A673 (cell line): Measurements from ENCODE around the gene SELENOK. TPM values are rescaled to one million over a fixed set of nuclear protein-coding genes. Genes with fewer than 3 reads are reported as not detected.

Source experiments
- BruUV-seq: library from RNA; stranded (reverse); fragments of 400-500 nt; replicated peaks from 2 replicates; lab custom pipeline; 2021; lab: Mats Ljungman, UMichigan
- CTCF ChIA-PET: fragments of 300-600 bp; sonication (Branson Sonifier 250); formaldehyde crosslinking; loops from one replicate; lab custom pipeline; 2022; ENCODE audit warnings: antibody characterized with exemption; lab: Charles Lee
- POLR2A ChIA-PET: fragments of 300-600 bp; sonication (Branson Sonifier 250); formaldehyde crosslinking; loops from one replicate; lab custom pipeline; 2022; ENCODE audit warnings: antibody characterized with exemption; ENCODE audit not compliant: low non-redundant PET; lab: Charles Lee
- DNase-seq: peaks from one replicate; pipeline ENCODE4 v3.0.0-alpha.2; 2015; ENCODE audit warnings: low spot score
- H3K27ac ChIP-seq: fragments of 200-600 bp; sonication (generic); 2 replicates; pipeline ENCODE4 v1.5.1; 2016; ENCODE audit warnings: mixed run types, low read depth, mild to moderate bottlenecking, mixed read lengths, antibody characterized with exemption, low read length; ENCODE audit not compliant: poor library complexity, severe bottlenecking
- H3K27me3 ChIP-seq: fragments of 200-600 bp; sonication (generic); replicated peaks from 2 replicates; pipeline ENCODE4 v1.6.1; 2017; ENCODE audit warnings: mixed run types, low read depth, mild to moderate bottlenecking, mixed read lengths, antibody characterized with exemption, low read length; ENCODE audit not compliant: insufficient read depth, poor library complexity
- H3K36me3 ChIP-seq: fragments of 200-600 bp; sonication (generic); 2 replicates; pipeline ENCODE4 v1.6.1; 2016; ENCODE audit warnings: mixed run types, mild to moderate bottlenecking, mixed read lengths, antibody characterized with exemption, low read length; ENCODE audit not compliant: insufficient read depth, poor library complexity, severe bottlenecking
- H3K4me1 ChIP-seq: fragments of 200-600 bp; sonication (generic); 2 replicates; pipeline ENCODE4 v1.6.1; 2017; ENCODE audit warnings: mixed run types, mild to moderate bottlenecking, mixed read lengths, antibody characterized with exemption, low read length; ENCODE audit not compliant: insufficient read depth, poor library complexity, severe bottlenecking
- H3K4me3 ChIP-seq: fragments of 200-600 bp; sonication (generic); 2 replicates; pipeline ENCODE4 v1.5.1; 2016; ENCODE audit warnings: low read depth, mixed run types, mild to moderate bottlenecking, mixed read lengths, low read length; ENCODE audit not compliant: poor library complexity, severe bottlenecking
- H3K9me3 ChIP-seq: fragments of 200-600 bp; sonication (generic); 2 replicates; pipeline ENCODE4 v1.6.1; 2016; ENCODE audit warnings: mixed run types, low read depth, mild to moderate bottlenecking, mixed read lengths, antibody characterized with exemption, low read length; ENCODE audit not compliant: poor library complexity, severe bottlenecking
- EZH2 ChIP-seq: fragments of 200-600 bp; sonication (generic); IDR thresholded peaks from 2 replicates; pipeline ENCODE4 v1.6.1; 2017; ENCODE audit warnings: borderline replicate concordance, low read depth, mild to moderate bottlenecking, mixed read lengths, antibody characterized with exemption, low read length; ENCODE audit not compliant: poor library complexity, severe bottlenecking
- intact Hi-C: fragments of 100-400 bp; cut with micrococcal nuclease; formaldehyde crosslinking; loops from one replicate; pipeline ENCODE4 v1.10.0; 2022; ENCODE audit not compliant: unreplicated experiment
- total RNA-seq: library from RNA; stranded (reverse); gene quantifications from 2 replicates; pipeline ENCODE4 v1.2.3, GENCODE V29; 2021
- TF ChIP-seq, protein P1 (sequence below): fragments of 300-800, 200-600 bp; sonication (generic); conservative IDR thresholded peaks from 2 replicates; pipeline ENCODE4 v1.5.1; 2017; ENCODE audit warnings: low read depth, mild to moderate bottlenecking, antibody characterized with exemption, low read length, moderate library complexity, mixed read lengths

Gene SELENOK
- total RNA-seq, 1 experiment from 2014 or later, result 19.9 TPM

GRCh38 chr3:53834429-53835095 is 57.1 kb downstream of the SELENOK start:
- intact Hi-C loops, result no loop called here
- H3K27me3 ChIP-seq, result no peaks in the 10 kb centered on the region
- H3K9me3 ChIP-seq, result no peaks in the 10 kb centered on the region
- no peak overlapping the region for H3K4me3 ChIP-seq
- no peaks in the 10 kb centered on the region for H3K4me1 ChIP-seq
- CTCF ChIA-PET, result no interaction called here
- TF ChIP-seq, protein P1, sequence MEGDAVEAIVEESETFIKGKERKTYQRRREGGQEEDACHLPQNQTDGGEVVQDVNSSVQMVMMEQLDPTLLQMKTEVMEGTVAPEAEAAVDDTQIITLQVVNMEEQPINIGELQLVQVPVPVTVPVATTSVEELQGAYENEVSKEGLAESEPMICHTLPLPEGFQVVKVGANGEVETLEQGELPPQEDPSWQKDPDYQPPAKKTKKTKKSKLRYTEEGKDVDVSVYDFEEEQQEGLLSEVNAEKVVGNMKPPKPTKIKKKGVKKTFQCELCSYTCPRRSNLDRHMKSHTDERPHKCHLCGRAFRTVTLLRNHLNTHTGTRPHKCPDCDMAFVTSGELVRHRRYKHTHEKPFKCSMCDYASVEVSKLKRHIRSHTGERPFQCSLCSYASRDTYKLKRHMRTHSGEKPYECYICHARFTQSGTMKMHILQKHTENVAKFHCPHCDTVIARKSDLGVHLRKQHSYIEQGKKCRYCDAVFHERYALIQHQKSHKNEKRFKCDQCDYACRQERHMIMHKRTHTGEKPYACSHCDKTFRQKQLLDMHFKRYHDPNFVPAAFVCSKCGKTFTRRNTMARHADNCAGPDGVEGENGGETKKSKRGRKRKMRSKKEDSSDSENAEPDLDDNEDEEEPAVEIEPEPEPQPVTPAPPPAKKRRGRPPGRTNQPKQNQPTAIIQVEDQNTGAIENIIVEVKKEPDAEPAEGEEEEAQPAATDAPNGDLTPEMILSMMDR, result no peak
- TF ChIP-seq EZH2, result no peak
- BruUV-seq, result no TSS peak
- POLR2A ChIA-PET, result no interaction called here
- no peak overlapping the region for H3K27ac ChIP-seq
- no peak for DNase-seq
- no peaks in the 10 kb centered on the region for H3K36me3 ChIP-seq

Other genes with a start within 250 kb of the SELENOK start
- 0.24 TPM in 1 of 2 replicates, not detected in the other for gene CHDH, start 45.4 kb downstream of the SELENOK start, total RNA-seq
- not detected in 2 replicates for gene IL17RB, start 45.3 kb downstream of the SELENOK start, total RNA-seq
- 21.1 and 26.9 TPM in 2 replicates for gene ACTR8, start 9.7 kb downstream of the SELENOK start, total RNA-seq
- not detected in 2 replicates for gene CACNA2D3, start 230.7 kb upstream of the SELENOK start, total RNA-seq